Measurements from ENCODE around the gene HPN.

Gene HPN

GRCh38 chr19:35029737-35030256 is 11.7 kb upstream of the HPN start:
- peaks cover 35% of the 10 kb centered on the region for H3K36me3 Mint-ChIP-seq (ENCODE audit: low read depth)
- peaks cover 9% of the 10 kb centered on the region for H3K4me1 Mint-ChIP-seq (ENCODE audit: low read depth)
- H3K9me3 Mint-ChIP-seq, result no peaks in the 10 kb centered on the region
- no peak overlapping the region for H3K27ac Mint-ChIP-seq
- H3K27me3 Mint-ChIP-seq, result peaks cover 16% of the 10 kb centered on the region
- peak overlapping the region; percentile 32 for H3K4me3 Mint-ChIP-seq

- H3K9me3 Mint-ChIP-seq, result no peaks in the 10 kb centered on the region
- H3K4me3 Mint-ChIP-seq, result peak within 1 kb of the TSS; percentile 64
- H3K4me1 Mint-ChIP-seq (ENCODE audit: low read depth), result peaks cover 9% of the 10 kb centered on the region
- peaks cover 29% of the 10 kb centered on the region for H3K36me3 Mint-ChIP-seq (ENCODE audit: low read depth)
- peak within 1 kb of the TSS; percentile 28 for H3K27ac Mint-ChIP-seq
- H3K27me3 Mint-ChIP-seq, result peaks cover 16% of the 10 kb centered on the region
Observed at GRCh38 chr19:35030257-35031071, 11.1 kb upstream of the HPN start, which contains the start of gene SCN1B. Gene SCN1B, plus strand, starts transcription at chr19:35030470. Its CDS starts 351 bp downstream, at chr19:35030821.

DNA sequence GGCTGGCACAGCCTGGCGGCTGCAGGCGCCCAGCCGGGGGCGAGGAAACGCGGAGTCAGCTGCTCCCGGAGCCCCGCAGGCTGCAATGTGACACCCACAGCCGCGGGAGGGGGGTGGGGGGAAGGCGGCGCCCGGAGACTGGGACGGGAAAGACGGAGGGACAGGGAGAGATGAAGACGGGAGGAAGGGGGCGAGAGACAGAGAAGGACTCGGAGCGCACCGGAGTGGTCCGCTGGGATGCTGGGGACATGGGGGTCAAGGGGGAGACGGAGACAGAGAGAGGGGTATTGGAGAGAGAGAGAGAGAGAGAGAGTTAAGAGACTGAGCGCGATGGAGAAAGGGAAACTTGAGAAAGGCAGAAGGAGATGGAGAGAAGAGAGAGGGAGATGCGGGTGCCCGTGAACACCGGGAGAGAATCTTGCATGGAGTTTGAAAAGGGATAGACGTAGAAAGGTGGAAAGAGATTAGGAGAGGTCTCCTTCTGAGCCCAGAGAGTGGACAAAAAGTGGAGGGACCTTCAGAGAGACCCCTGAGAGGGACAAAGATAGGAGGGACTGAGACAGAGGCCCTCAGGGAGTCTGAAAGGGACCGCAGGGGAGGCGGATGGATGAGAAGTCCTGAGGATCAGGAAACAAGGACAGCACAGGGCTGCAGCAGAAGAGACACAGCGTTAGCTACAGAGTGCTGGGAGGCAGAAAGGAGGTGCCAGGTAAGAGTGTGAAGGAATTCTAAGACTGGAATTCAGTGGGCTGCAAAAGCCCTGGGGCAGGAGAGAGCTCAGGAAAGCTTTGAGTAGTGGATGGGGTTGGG is 10.2 kb upstream of the HPN start:
- H3K36me3 Mint-ChIP-seq (ENCODE audit: low read depth), result peaks cover 22% of the 10 kb centered on the region
- H3K27ac Mint-ChIP-seq, result peak overlapping the region; percentile 28
- H3K4me1 Mint-ChIP-seq (ENCODE audit: low read depth), result peaks cover 9% of the 10 kb centered on the region
- H3K4me3 Mint-ChIP-seq, result peak overlapping the region; percentile 64
- H3K27me3 Mint-ChIP-seq, result peaks cover 16% of the 10 kb centered on the region
- no peaks in the 10 kb centered on the region for H3K9me3 Mint-ChIP-seq

DNA sequence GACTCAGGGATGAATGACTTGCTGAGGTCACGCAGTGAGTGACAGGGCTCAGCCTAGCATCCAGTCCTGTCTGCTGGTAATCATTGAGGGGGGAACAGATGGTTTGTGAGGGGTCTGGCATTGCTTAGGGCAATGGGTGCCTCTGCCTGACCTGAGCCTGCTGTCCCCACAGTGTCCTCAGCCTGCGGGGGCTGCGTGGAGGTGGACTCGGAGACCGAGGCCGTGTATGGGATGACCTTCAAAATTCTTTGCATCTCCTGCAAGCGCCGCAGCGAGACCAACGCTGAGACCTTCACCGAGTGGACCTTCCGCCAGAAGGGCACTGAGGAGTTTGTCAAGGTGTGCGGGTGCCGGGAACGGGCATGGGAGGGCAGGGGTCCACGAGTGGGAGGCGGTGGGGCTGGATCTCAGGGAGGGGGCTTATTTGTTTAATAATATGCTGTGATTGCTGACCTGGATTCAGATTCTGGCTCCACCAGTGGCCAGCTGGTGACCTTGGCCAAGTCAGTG is 9.1 kb upstream of the HPN start:
- H3K27me3 Mint-ChIP-seq, result peaks cover 16% of the 10 kb centered on the region
- peaks cover 11% of the 10 kb centered on the region for H3K36me3 Mint-ChIP-seq (ENCODE audit: low read depth)
- H3K4me3 Mint-ChIP-seq, result no peak overlapping the region
- H3K4me1 Mint-ChIP-seq (ENCODE audit: low read depth), result peaks cover 12% of the 10 kb centered on the region
- H3K9me3 Mint-ChIP-seq, result no peaks in the 10 kb centered on the region
- H3K27ac Mint-ChIP-seq, result no peak overlapping the region

DNA sequence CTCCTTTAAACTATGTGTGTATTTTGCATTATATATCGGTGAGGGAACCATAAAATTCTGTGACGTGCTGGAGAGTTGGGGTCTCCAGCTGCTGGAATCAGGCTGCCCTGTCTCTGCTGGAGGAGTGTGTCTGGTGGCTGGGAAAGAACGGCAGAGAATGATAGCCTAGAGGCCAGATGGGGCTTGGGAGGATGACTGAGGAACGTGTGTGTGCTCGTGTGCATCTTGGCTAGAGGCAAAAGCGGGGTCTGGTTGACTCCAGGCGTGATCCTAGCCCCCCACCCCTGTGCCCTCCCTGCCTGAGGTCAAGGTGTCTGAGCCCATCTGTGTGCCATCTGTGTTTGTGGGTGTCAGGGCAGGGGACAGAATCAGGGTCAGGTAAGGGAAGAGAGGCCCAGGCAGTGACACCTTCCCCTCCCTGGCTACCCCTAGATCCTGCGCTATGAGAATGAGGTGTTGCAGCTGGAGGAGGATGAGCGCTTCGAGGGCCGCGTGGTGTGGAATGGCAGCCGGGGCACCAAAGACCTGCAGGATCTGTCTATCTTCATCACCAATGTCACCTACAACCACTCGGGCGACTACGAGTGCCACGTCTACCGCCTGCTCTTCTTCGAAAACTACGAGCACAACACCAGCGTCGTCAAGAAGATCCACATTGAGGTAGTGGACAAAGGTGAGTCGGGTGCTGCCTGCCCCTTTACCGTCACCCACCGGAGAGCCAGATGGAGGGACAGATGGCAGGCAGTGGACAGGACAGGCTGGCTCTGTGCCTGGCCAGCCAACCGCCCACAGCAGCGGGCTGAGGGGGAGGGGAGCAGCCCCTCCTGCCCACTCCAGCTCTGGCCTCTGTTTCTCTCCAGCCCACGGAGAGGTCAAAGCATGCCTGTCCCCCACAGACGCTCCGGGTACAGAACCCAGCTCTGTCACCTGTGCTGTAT is 8.2 kb upstream of the HPN start:
- Mint-ChIP-seq H3K27ac (no peak overlapping the region), H3K4me3 (no peak overlapping the region), H3K9me3 (no peaks in the 10 kb centered on the region), H3K36me3 (ENCODE audit: low read depth) (peaks cover 4% of the 10 kb centered on the region), H3K4me1 (ENCODE audit: low read depth) (peaks cover 15% of the 10 kb centered on the region), H3K27me3 (peaks cover 16% of the 10 kb centered on the region)

GRCh38 chr19:35034005-35034502 is 7.5 kb upstream of the HPN start:
- Mint-ChIP-seq H3K27me3 (peaks cover 16% of the 10 kb centered on the region), H3K9me3 (no peaks in the 10 kb centered on the region), H3K27ac (no peak overlapping the region), H3K4me1 (ENCODE audit: low read depth) (peaks cover 15% of the 10 kb centered on the region), H3K4me3 (no peak overlapping the region), H3K36me3 (ENCODE audit: low read depth) (no peaks in the 10 kb centered on the region)

GRCh38 chr19:35034588-35035382 is 6.7 kb upstream of the HPN start:
- Mint-ChIP-seq H3K36me3 (ENCODE audit: low read depth) (no peaks in the 10 kb centered on the region), H3K4me3 (no peak overlapping the region), H3K27me3 (peaks cover 16% of the 10 kb centered on the region), H3K9me3 (no peaks in the 10 kb centered on the region), H3K4me1 (ENCODE audit: low read depth) (peaks cover 19% of the 10 kb centered on the region), H3K27ac (no peak overlapping the region)

GRCh38 chr19:35037716-35038622 is 3.6 kb upstream of the HPN start:
- H3K4me1 Mint-ChIP-seq (ENCODE audit: low read depth), result peaks cover 28% of the 10 kb centered on the region
- H3K4me3 Mint-ChIP-seq, result no peak overlapping the region
- H3K36me3 Mint-ChIP-seq (ENCODE audit: low read depth), result no peaks in the 10 kb centered on the region
- H3K9me3 Mint-ChIP-seq, result no peaks in the 10 kb centered on the region
- H3K27ac Mint-ChIP-seq, result no peak overlapping the region
- H3K27me3 Mint-ChIP-seq, result peaks cover 6% of the 10 kb centered on the region

- H3K27me3 Mint-ChIP-seq, result peaks cover 6% of the 10 kb centered on the region
- no peak overlapping the region for H3K27ac Mint-ChIP-seq
- no peaks in the 10 kb centered on the region for H3K36me3 Mint-ChIP-seq (ENCODE audit: low read depth)
- no peaks in the 10 kb centered on the region for H3K9me3 Mint-ChIP-seq
- H3K4me1 Mint-ChIP-seq (ENCODE audit: low read depth), result peaks cover 28% of the 10 kb centered on the region
- H3K4me3 Mint-ChIP-seq, result no peak overlapping the region
Observed at GRCh38 chr19:35038623-35039512, 2.7 kb upstream of the HPN start.

- Mint-ChIP-seq H3K27me3 (peaks cover 4% of the 10 kb centered on the region), H3K4me3 (peak overlapping the region; percentile 53), H3K4me1 (ENCODE audit: low read depth) (peaks cover 35% of the 10 kb centered on the region), H3K9me3 (no peaks in the 10 kb centered on the region), H3K36me3 (ENCODE audit: low read depth) (no peaks in the 10 kb centered on the region), H3K27ac (no peak overlapping the region)
Observed at GRCh38 chr19:35039881-35040825, 1.4 kb upstream of the HPN start.
